A204.1 (cell line): Measurements from ENCODE around the gene PSKH1.

Experiments used
- FAIRE-seq: peaks from 2 replicates; lab custom pipeline; 2012; peaks lifted over from hg19 to GRCh38; lab: Jason Lieb, UNC

Gene PSKH1

GRCh38 chr16:67868290-67868689 is 24.8 kb upstream of the PSKH1 start:
- no peak for FAIRE-seq

- no peak for FAIRE-seq
These were observed 23.4 kb upstream of the PSKH1 start for GRCh38 chr16:67869653-67870052.

GRCh38 chr16:67871256-67871655 is 21.8 kb upstream of the PSKH1 start:
- no peak for FAIRE-seq

- no peak for FAIRE-seq
These were observed 20.9 kb upstream of the PSKH1 start for GRCh38 chr16:67872131-67872630.

GRCh38 chr16:67872631-67873434 is 20.2 kb upstream of the PSKH1 start, which contains the start of gene EDC4:
EDC4 (plus strand) TSS chr16:67873052; CDS start chr16:67873262, 210 bp downstream.
- FAIRE-seq = no peak

- FAIRE-seq = no peak
These were observed 19.4 kb upstream of the PSKH1 start for GRCh38 chr16:67873435-67874370.

GRCh38 chr16:67874372-67874771 is 18.7 kb upstream of the PSKH1 start:
- no peak for FAIRE-seq

GRCh38 chr16:67877064-67877463 is 16.0 kb upstream of the PSKH1 start:
- FAIRE-seq = no peak

- FAIRE-seq = no peak
These were observed 14.8 kb upstream of the PSKH1 start for GRCh38 chr16:67878232-67878631.

GRCh38 chr16:67878846-67879245 is 14.2 kb upstream of the PSKH1 start:
- FAIRE-seq = no peak

- no peak for FAIRE-seq
These were observed 13.6 kb upstream of the PSKH1 start for GRCh38 chr16:67879462-67879861.

GRCh38 chr16:67879936-67880335 is 13.1 kb upstream of the PSKH1 start:
- no peak for FAIRE-seq

GRCh38 chr16:67880584-67880983 is 12.5 kb upstream of the PSKH1 start:
- FAIRE-seq = no peak

GRCh38 chr16:67881621-67882161 is 11.4 kb upstream of the PSKH1 start:
- no peak for FAIRE-seq

GRCh38 chr16:67882374-67883145 is 10.5 kb upstream of the PSKH1 start:
- FAIRE-seq = no peak

- FAIRE-seq = no peak
These were observed 9.7 kb upstream of the PSKH1 start for GRCh38 chr16:67883146-67883871.

- no peak for FAIRE-seq
These were observed 9.2 kb upstream of the PSKH1 start for GRCh38 chr16:67883872-67884261.

GRCh38 chr16:67884684-67885083 is 8.4 kb upstream of the PSKH1 start, which contains the start of gene NRN1L:
NRN1L (plus strand) TSS chr16:67884885; CDS start chr16:67884904, 19 bp downstream.
- no peak for FAIRE-seq

- FAIRE-seq = no peak
These were observed 7.5 kb upstream of the PSKH1 start for GRCh38 chr16:67885545-67885944.

- no peak for FAIRE-seq
These were observed 7.1 kb upstream of the PSKH1 start for GRCh38 chr16:67885976-67886375.

GRCh38 chr16:67886387-67886786 is 6.7 kb upstream of the PSKH1 start:
- FAIRE-seq = no peak
